Left lung (tissue), 10 donors: Measurements from ENCODE around the gene MIOX. TPM values are rescaled to one million over a fixed set of nuclear protein-coding genes. Genes with fewer than 3 reads are reported as not detected.

Experiments
- ATAC-seq: fragments of 200-7000 bp; cut with Tn5 transposase; one replicate; pipeline ENCODE4 v1.9.1; 2020; ENCODE audit warnings: moderate library complexity
- DNase-seq, 4 donors: peaks; one replicate each; pipeline ENCODE4 v3.0.0-alpha.2; 2013 to 2020
- H3K27ac ChIP-seq, 2 donors: fragments of 200-600 bp; sonication (generic) in 1 of 2; one replicate each; pipeline versions ENCODE4 v1.5.0 to v1.8.0; 2020 to 2021
- H3K27me3 ChIP-seq, 2 donors: fragments of 200-600 bp; sonication (generic) in 1 of 2; one replicate each; pipeline versions ENCODE4 v1.5.0 to v1.8.0; 2020 to 2021
- H3K36me3 ChIP-seq, 2 donors: fragments of 200-600 bp; sonication (generic) in 1 of 2; one replicate each; pipeline versions ENCODE4 v1.5.0 to v1.8.0; 2020 to 2021
- H3K4me1 ChIP-seq, 2 donors: fragments of 200-600 bp; one replicate each; pipeline ENCODE4 v1.8.0; 2021
- H3K4me3 ChIP-seq, 2 donors: fragments of 200-600 bp; sonication (generic) in 1 of 2; one replicate each; pipeline versions ENCODE4 v1.5.0 to v1.8.0; 2020 to 2021; ENCODE audit warnings: mild to moderate bottlenecking in 1 of 2
- H3K9me3 ChIP-seq, 2 donors: fragments of 200-600 bp; sonication (generic) in 1 of 2; one replicate each; pipeline versions ENCODE4 v1.5.0 to v1.8.0; 2020 to 2021
- CTCF ChIP-seq, 2 donors: fragments of 200-600 bp; sonication (generic) in 1 of 2; IDR thresholded peaks; one replicate each; pipeline versions ENCODE4 v1.5.0 to v1.8.0; 2021; ENCODE audit warnings: antibody characterized with exemption in 2 of 2
- intact Hi-C, 2 donors: fragments of 100-400 bp; cut with DNase I; formaldehyde crosslinking; loops; one replicate each; pipeline versions ENCODE4 v1.11.2 to v1.14.2; 2022
- polyA plus RNA-seq, 6 donors: library from polyadenylated mRNA; unstranded; fragments of 120-200 nt; gene quantifications; one replicate each; pipeline ENCODE4 v1.2.1, GENCODE V29; 2013; ENCODE audit not compliant: insufficient read length in 6 of 6
- total RNA-seq, 2 donors: library from RNA; stranded (reverse); fragmentation: NEBNext Ultra II Directional; extraction: Animal tissue kit (Norgen Biotek cat#: 25700); gene quantifications; one replicate each; pipeline ENCODE4 v1.2.1, GENCODE V29; 2021
- donor health status: DM: no; HTN: yes; CAD: no.
- donor health status: DM: no; HTN: no; CAD: no.

MIOX gene
- total and polyA plus RNA-seq, 8 donors, result 0.12 to 0.27 (median 0.15) TPM; not detected in 3

- ATAC-seq (no peak), DNase-seq (no peak)
- Histone ChIP-seq H3K27me3 (peaks cover 22 to 93% of the 10 kb centered on the region in 2 donors), H3K27ac (no peak overlapping the region), H3K36me3 (no peaks in the 10 kb centered on the region), H3K4me3 (no peak overlapping the region), H3K9me3 (no peaks in the 10 kb centered on the region), H3K4me1 (peaks cover 5 to 15% of the 10 kb centered on the region in 2 donors)
- TF ChIP-seq CTCF (IDR thresholded peaks at IDR 0.05), result no peak
- intact Hi-C loops, result no loop called here
These were observed 3.6 kb upstream of the MIOX start for GRCh38 chr22:50483106-50483505.

GRCh38 chr22:50483556-50483955, 3.1 kb upstream of the MIOX start:
- no peak for DNase-seq
- ATAC-seq, result no peak
- H3K9me3 ChIP-seq, result no peaks in the 10 kb centered on the region
- no peak for TF ChIP-seq CTCF (IDR thresholded peaks at IDR 0.05)
- no peaks in the 10 kb centered on the region for H3K36me3 ChIP-seq
- H3K27me3 ChIP-seq, result peaks cover 22 to 94% of the 10 kb centered on the region in 2 donors
- H3K4me1 ChIP-seq, result peaks cover 5 to 15% of the 10 kb centered on the region in 2 donors
- H3K27ac ChIP-seq, result no peak overlapping the region
- H3K4me3 ChIP-seq, result no peak overlapping the region
- intact Hi-C loops, result no loop called here

- Histone ChIP-seq H3K4me3 (no peak overlapping the region), H3K27me3 (peaks cover 22 to 91% of the 10 kb centered on the region in 2 donors), H3K27ac (no peak overlapping the region), H3K36me3 (no peaks in the 10 kb centered on the region), H3K9me3 (no peaks in the 10 kb centered on the region), H3K4me1 (peaks cover 5 to 15% of the 10 kb centered on the region in 2 donors)
- ATAC-seq, result no peak
- no peak for TF ChIP-seq CTCF (IDR thresholded peaks at IDR 0.05)
- DNase-seq, result peak in 1 of 4 donors; percentile 73
- intact Hi-C loops, result no loop called here
These were observed 2.4 kb upstream of the MIOX start for GRCh38 chr22:50483977-50484853.

- DNase-seq (peak in 1 of 4 donors; percentile 84), ATAC-seq (peak; percentile 37)
- no peak overlapping the region for H3K27ac ChIP-seq
- H3K36me3 ChIP-seq, result no peaks in the 10 kb centered on the region
- no peak for TF ChIP-seq CTCF (IDR thresholded peaks at IDR 0.05)
- H3K4me3 ChIP-seq, result no peak overlapping the region
- peaks cover 18 to 84% of the 10 kb centered on the region in 2 donors for H3K27me3 ChIP-seq
- intact Hi-C loops, result no loop called here
- no peaks in the 10 kb centered on the region for H3K9me3 ChIP-seq
- H3K4me1 ChIP-seq, result peaks cover 5 to 15% of the 10 kb centered on the region in 2 donors
These were observed 1.2 kb upstream of the MIOX start for GRCh38 chr22:50485221-50486131.
